HepG2 (cell line): ENCODE results near the gene HARS2. TPM values are rescaled to one million over a fixed set of nuclear protein-coding genes. Genes with fewer than 3 reads are reported as not detected.

Experiments
- CBX5 ChIP-seq: sonication (generic); formaldehyde crosslinking; IDR thresholded peaks from 2 replicates; pipeline ENCODE4 v1.4.0; 2020; ENCODE audit warnings: missing genetic modification reagents, borderline replicate concordance
- CEBPG ChIP-seq: IDR thresholded peaks from 2 replicates; pipeline ENCODE4 v1.6.1; 2016
- MYNN ChIP-seq: sonication (generic); formaldehyde crosslinking; IDR thresholded peaks from 2 replicates; pipeline ENCODE4 v1.4.0; 2020; ENCODE audit warnings: mild to moderate bottlenecking, low read depth, missing genetic modification reagents
- NRL ChIP-seq: sonication (generic); formaldehyde crosslinking; IDR thresholded peaks from 2 replicates; pipeline ENCODE4 v1.5.0; 2020; ENCODE audit warnings: missing genetic modification reagents, mild to moderate bottlenecking, moderate library complexity, borderline replicate concordance
- PAWR ChIP-seq: sonication (generic); formaldehyde crosslinking; IDR thresholded peaks from 2 replicates; pipeline ENCODE4 v1.4.0; 2020; ENCODE audit warnings: missing genetic modification reagents, mild to moderate bottlenecking, borderline replicate concordance
- PHF20 ChIP-seq: sonication (generic); formaldehyde crosslinking; IDR thresholded peaks from 2 replicates; pipeline ENCODE4 v1.5.0; 2020; ENCODE audit warnings: mild to moderate bottlenecking, missing genetic modification reagents
- SMAD1 ChIP-seq: sonication (generic); formaldehyde crosslinking; IDR thresholded peaks from 2 replicates; pipeline ENCODE4 v1.4.0; 2020; ENCODE audit warnings: missing genetic modification reagents, low read depth, mild to moderate bottlenecking, borderline replicate concordance
- TBX3 ChIP-seq: fragments of 450-650 bp; IDR thresholded peaks from 2 replicates; pipeline ENCODE4 v1.6.1; 2017; ENCODE audit warnings: antibody characterized with exemption, mild to moderate bottlenecking, inconsistent platforms, borderline replicate concordance
- TRAFD1 ChIP-seq: sonication (generic); formaldehyde crosslinking; IDR thresholded peaks from 2 replicates; pipeline ENCODE4 v1.5.1; 2020; ENCODE audit warnings: missing genetic modification reagents, mild to moderate bottlenecking, borderline replicate concordance
- ZBTB40 ChIP-seq, 2 experiments: fragments of 450-650 bp in 1 of 2; sonication (generic) in 1 of 2; formaldehyde crosslinking in 1 of 2; IDR thresholded peaks; 2 replicates each; pipeline versions ENCODE4 v1.6.1 to v1.8.0; 2016 to 2022; ENCODE audit warnings: antibody characterized with exemption in 1 of 2, mild to moderate bottlenecking in 1 of 2, missing genetic modification reagents in 1 of 2
- ZBTB49 ChIP-seq: sonication (generic); formaldehyde crosslinking; IDR thresholded peaks from 2 replicates; pipeline ENCODE4 v1.4.0; 2020; ENCODE audit warnings: missing genetic modification reagents, borderline replicate concordance
- ZBTB8A ChIP-seq: sonication (generic); formaldehyde crosslinking; IDR thresholded peaks from 2 replicates; pipeline ENCODE4 v1.4.0; 2020; ENCODE audit warnings: mild to moderate bottlenecking, low read depth, missing genetic modification reagents, borderline replicate concordance
- ZNF260 ChIP-seq: sonication (generic); formaldehyde crosslinking; IDR thresholded peaks from 2 replicates; pipeline ENCODE4 v1.4.0; 2020; ENCODE audit warnings: missing genetic modification reagents, low read depth, mild to moderate bottlenecking, borderline replicate concordance
- ZNF749 ChIP-seq: sonication (generic); formaldehyde crosslinking; IDR thresholded peaks from 2 replicates; pipeline ENCODE4 v1.8.0; 2022; ENCODE audit warnings: mild to moderate bottlenecking, missing genetic modification reagents, moderate library complexity, borderline replicate concordance
- ZNF792 ChIP-seq: IDR thresholded peaks from 2 replicates; pipeline ENCODE4 v1.6.1; 2016
- polyA plus RNA-seq, 8 experiments: library from polyadenylated mRNA; depleted of rRNA in 3 of 8; stranded (reverse) in 7 of 8; unstranded in 1 of 8; fragments of >200 nt; fragmentation: Illumina TruSeq in 4 of 8; extraction: Trizol in 4 of 8; gene quantifications; 2 replicates each; pipeline versions ENCODE4 v1.2.1 to v1.2.3, GENCODE V29; 2011 to 2016; ENCODE audit warnings: low read depth in 4 of 8, missing spikeins in 1 of 8, mixed read lengths in 1 of 8; ENCODE audit not compliant: insufficient read depth in 1 of 8
- total RNA-seq, 5 experiments: library from RNA; depleted of rRNA; stranded (reverse); fragments of >200 nt; fragmentation: Illumina TruSeq; extraction: Trizol; gene quantifications; 2 replicates each; pipeline ENCODE4 v1.2.3, GENCODE V29; 2016; ENCODE audit warnings: low read depth in 1 of 5

HARS2 gene
- total and polyA plus RNA-seq, 2 of the 13 experiments (the other 11 are each of a cell fraction or from before 2014, with no cell fraction given): 17.9 to 25.8 TPM

GRCh38 chr5:140664359-140665119 lies 26.7 kb upstream of the HARS2 start, which contains the start of gene WDR55 (continued):
- peak; percentile 66 for TF ChIP-seq ZBTB40 (IDR thresholded peaks at IDR 0.05)
- TF ChIP-seq ZBTB40 (CRISPR knock-in tag; IDR thresholded peaks at IDR 0.05): no peak; the same call in 1 of the 2 replicates
- peak; percentile 30; the same call in 1 of the 2 replicates for TF ChIP-seq NRL
- peak; percentile 53; the same call in 1 of the 2 replicates for TF ChIP-seq SMAD1 (CRISPR knock-in tag)
- TF ChIP-seq ZBTB8A (CRISPR knock-in tag): no peak
- TF ChIP-seq MYNN (CRISPR knock-in tag): no peak
- TF ChIP-seq TBX3: no peak
- no peak for TF ChIP-seq ZNF260 (CRISPR knock-in tag)
- 0 out of 2 replicates have a peak, but pooled peaks have one; percentile 33 for TF ChIP-seq ZNF792
- no peak for TF ChIP-seq ZBTB49
- TF ChIP-seq PHF20 (CRISPR knock-in tag): peak; percentile 94
- no peak for TF ChIP-seq PAWR (CRISPR knock-in tag)
- TF ChIP-seq CBX5: peak; percentile 21; the same call in 1 of the 2 replicates
- 0 out of 2 replicates have a peak, but pooled peaks have one; percentile 6 for TF ChIP-seq CEBPG (CRISPR knock-in tag)
- no peak; the same call in 1 of the 2 replicates for TF ChIP-seq TRAFD1 (CRISPR knock-in tag)
- TF ChIP-seq ZNF749 (CRISPR knock-in tag): no peak
